SU-DHL-6 (cell line): ENCODE results near the gene MKRN1.

Experiments
- EZH2phosphoT487 ChIP-seq: fragments of 200-600 bp; sonication (generic), shearing (Covaris generic); conservative IDR thresholded peaks from 2 replicates; pipeline ENCODE4 v1.6.1; 2018; ENCODE audit warnings: mild to moderate bottlenecking, antibody characterized with exemption, low read length, moderate library complexity, mixed read lengths
- TF ChIP-seq, protein P1 (sequence below): fragments of 200-600 bp; sonication (generic); IDR thresholded peaks from one replicate; pipeline ENCODE4 v1.5.1; 2017; ENCODE audit warnings: antibody characterized with exemption, mild to moderate bottlenecking, low read length, moderate library complexity; ENCODE audit not compliant: insufficient read depth, poor library complexity, severe bottlenecking

DNA sequence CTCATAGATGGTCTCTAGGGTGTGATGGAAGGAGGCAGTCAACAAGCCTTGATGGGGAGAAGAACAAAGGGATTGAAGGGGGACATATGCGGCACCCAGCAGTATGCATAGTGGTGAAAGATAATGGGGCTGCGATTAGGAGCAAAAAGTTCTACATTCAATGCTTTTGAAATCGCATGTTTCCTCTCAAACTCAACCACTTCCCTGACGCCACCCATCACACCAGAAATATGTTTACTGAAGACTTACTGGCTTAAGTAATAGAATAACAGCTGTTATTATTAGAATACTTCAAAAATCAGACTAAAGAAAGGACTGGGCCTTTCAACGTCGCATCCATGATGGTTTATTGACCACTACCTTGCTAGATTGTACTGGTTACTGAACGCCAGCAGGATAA lies 31.5 kb downstream of the MKRN1 start:
- TF ChIP-seq, protein P1, sequence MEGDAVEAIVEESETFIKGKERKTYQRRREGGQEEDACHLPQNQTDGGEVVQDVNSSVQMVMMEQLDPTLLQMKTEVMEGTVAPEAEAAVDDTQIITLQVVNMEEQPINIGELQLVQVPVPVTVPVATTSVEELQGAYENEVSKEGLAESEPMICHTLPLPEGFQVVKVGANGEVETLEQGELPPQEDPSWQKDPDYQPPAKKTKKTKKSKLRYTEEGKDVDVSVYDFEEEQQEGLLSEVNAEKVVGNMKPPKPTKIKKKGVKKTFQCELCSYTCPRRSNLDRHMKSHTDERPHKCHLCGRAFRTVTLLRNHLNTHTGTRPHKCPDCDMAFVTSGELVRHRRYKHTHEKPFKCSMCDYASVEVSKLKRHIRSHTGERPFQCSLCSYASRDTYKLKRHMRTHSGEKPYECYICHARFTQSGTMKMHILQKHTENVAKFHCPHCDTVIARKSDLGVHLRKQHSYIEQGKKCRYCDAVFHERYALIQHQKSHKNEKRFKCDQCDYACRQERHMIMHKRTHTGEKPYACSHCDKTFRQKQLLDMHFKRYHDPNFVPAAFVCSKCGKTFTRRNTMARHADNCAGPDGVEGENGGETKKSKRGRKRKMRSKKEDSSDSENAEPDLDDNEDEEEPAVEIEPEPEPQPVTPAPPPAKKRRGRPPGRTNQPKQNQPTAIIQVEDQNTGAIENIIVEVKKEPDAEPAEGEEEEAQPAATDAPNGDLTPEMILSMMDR = no peak
- no peak for TF ChIP-seq EZH2phosphoT487
